Measurements from ENCODE around the gene CDC20.
"Not testable (repeated sequence)": the region's sequence is repeated elsewhere in the genome, so short reads cannot be mapped to it uniquely, and the experiment has no call there.

Gene CDC20

GRCh38 chr1:43379476-43379875 lies 20.7 kb downstream of the CDC20 start:
- in situ Hi-C loops (cut with MboI; ENCODE audit: low sequenced_read_pairs), result no loop called here

GRCh38 chr1:43381612-43382011 lies 22.8 kb downstream of the CDC20 start:
- in situ Hi-C loops (cut with MboI; ENCODE audit: low sequenced_read_pairs), result no loop called here

- in situ Hi-C loops (cut with MboI; ENCODE audit: low sequenced_read_pairs), result no loop called here
Observed at GRCh38 chr1:43382027-43382779, 23.4 kb downstream of the CDC20 start.

- in situ Hi-C loops (cut with MboI; ENCODE audit: low sequenced_read_pairs), result no loop called here
Observed at GRCh38 chr1:43383449-43383848, 24.7 kb downstream of the CDC20 start.

GRCh38 chr1:43386676-43387075 lies 27.9 kb downstream of the CDC20 start:
- in situ Hi-C loops (cut with MboI; ENCODE audit: low sequenced_read_pairs), result no loop called here

GRCh38 chr1:43387976-43388599 lies 29.3 kb downstream of the CDC20 start:
- in situ Hi-C loops (cut with MboI; ENCODE audit: low sequenced_read_pairs), result no loop called here

- in situ Hi-C loops (cut with MboI; ENCODE audit: low sequenced_read_pairs), result no loop called here
Observed at GRCh38 chr1:43388613-43389012, 29.8 kb downstream of the CDC20 start.

- in situ Hi-C loops (cut with MboI; ENCODE audit: low sequenced_read_pairs), result no loop called here
Observed at GRCh38 chr1:43389326-43390313, 30.8 kb downstream of the CDC20 start, which contains the start of the genes MED8 and SZT2. Gene MED8 (minus strand): TSS chr1:43389800. CDS start chr1:43389764, 36 bp downstream. Gene SZT2 (plus strand): TSS chr1:43389899. CDS start chr1:43389969, 70 bp downstream.

- in situ Hi-C loops (cut with MboI; ENCODE audit: low sequenced_read_pairs), result no loop called here
Observed at GRCh38 chr1:43392702-43393101, 33.9 kb downstream of the CDC20 start.

GRCh38 chr1:43395523-43395922 lies 36.7 kb downstream of the CDC20 start:
- in situ Hi-C loops (cut with MboI; ENCODE audit: low sequenced_read_pairs), result no loop called here

- in situ Hi-C loops (cut with MboI; ENCODE audit: low sequenced_read_pairs), result no loop called here
Observed at GRCh38 chr1:43396059-43396458, 37.3 kb downstream of the CDC20 start.

- in situ Hi-C loops (cut with MboI; ENCODE audit: low sequenced_read_pairs), result no loop called here
Observed at GRCh38 chr1:43398227-43398626, 39.4 kb downstream of the CDC20 start.

GRCh38 chr1:43400441-43400840 lies 41.7 kb downstream of the CDC20 start:
- in situ Hi-C loops (cut with MboI; ENCODE audit: low sequenced_read_pairs), result not testable (repeated sequence)

GRCh38 chr1:43402089-43402865 lies 43.5 kb downstream of the CDC20 start:
- in situ Hi-C loops (cut with MboI; ENCODE audit: low sequenced_read_pairs), result no loop called here

GRCh38 chr1:43404353-43404752 lies 45.6 kb downstream of the CDC20 start:
- in situ Hi-C loops (cut with MboI; ENCODE audit: low sequenced_read_pairs), result no loop called here

GRCh38 chr1:43405219-43405875 lies 46.6 kb downstream of the CDC20 start:
- in situ Hi-C loops (cut with MboI; ENCODE audit: low sequenced_read_pairs), result no loop called here

GRCh38 chr1:43405876-43406234 lies 47.1 kb downstream of the CDC20 start:
- in situ Hi-C loops (cut with MboI; ENCODE audit: low sequenced_read_pairs), result no loop called here

- in situ Hi-C loops (cut with MboI; ENCODE audit: low sequenced_read_pairs), result loop anchor here (10.0 kb wide), 1 partner anchor 186 kb away; no protein-coding TSS in a partner anchor
Observed at GRCh38 chr1:43410571-43410970, 51.8 kb downstream of the CDC20 start.
